ENCODE measurements around the gene CTCF.

The CTCF gene

GRCh38 chr16:67551091-67551490, 11.2 kb upstream of the CTCF start:
- no peak for DNase-seq

- DNase-seq: no peak
These were observed 10.4 kb upstream of the CTCF start for GRCh38 chr16:67551972-67552371.

- DNase-seq: no peak
These were observed 9.8 kb upstream of the CTCF start for GRCh38 chr16:67552476-67552875.

- no peak for DNase-seq
These were observed 6.5 kb upstream of the CTCF start for GRCh38 chr16:67555795-67556212.

GRCh38 chr16:67558859-67559258, 3.5 kb upstream of the CTCF start:
- no peak for DNase-seq

- DNase-seq: no peak
These were observed 1.4 kb upstream of the CTCF start for GRCh38 chr16:67560827-67561342.

- no peak for DNase-seq
These were observed 864 bp upstream of the CTCF start for GRCh38 chr16:67561501-67561823.

- DNase-seq: peak; percentile 96
These were observed 351 bp upstream of the CTCF start for GRCh38 chr16:67561824-67562525.

GRCh38 chr16:67562918-67563707, 787 bp downstream of the CTCF start:
- peak; percentile 62 for DNase-seq

GRCh38 chr16:67563708-67564468, 1.6 kb downstream of the CTCF start:
- DNase-seq: no peak

GRCh38 chr16:67565470-67566100, 3.3 kb downstream of the CTCF start:
- DNase-seq: no peak

GRCh38 chr16:67571464-67571863, 9.1 kb downstream of the CTCF start:
- no peak for DNase-seq

- no peak for DNase-seq
These were observed 9.7 kb downstream of the CTCF start for GRCh38 chr16:67571981-67572431.

- no peak for DNase-seq
These were observed 17.4 kb downstream of the CTCF start for GRCh38 chr16:67579686-67580085.

- DNase-seq: no peak
These were observed 17.9 kb downstream of the CTCF start for GRCh38 chr16:67580202-67580601.

GRCh38 chr16:67593288-67593687, 31.0 kb downstream of the CTCF start:
- no peak for DNase-seq

GRCh38 chr16:67593701-67594100, 31.4 kb downstream of the CTCF start:
- DNase-seq: no peak

GRCh38 chr16:67594256-67594915, 32.1 kb downstream of the CTCF start:
- DNase-seq: no peak

GRCh38 chr16:67594956-67595355, 32.6 kb downstream of the CTCF start:
- no peak for DNase-seq

GRCh38 chr16:67598527-67598926, 36.2 kb downstream of the CTCF start:
- no peak for DNase-seq

- DNase-seq: no peak
These were observed 43.3 kb downstream of the CTCF start for GRCh38 chr16:67605641-67606040.

- DNase-seq: no peak
These were observed 44.3 kb downstream of the CTCF start for GRCh38 chr16:67606632-67607031.

Data from activated CD4-positive, CD25-positive, alpha-beta regulatory T cell treated with anti-CD3 and anti-CD28 coated beads, Interleukin-2, amount 50 U/mL, for 72 hours (primary cell).